ENCODE results near the gene SLC2A10.

Gene SLC2A10

GRCh38 chr20:46682063-46682821, 27.2 kb upstream of the SLC2A10 start:
- DNase-seq (ENCODE audit: low read depth in 2 of 2): no peak

- no peak for DNase-seq (ENCODE audit: low read depth in 2 of 2)
Measured at GRCh38 chr20:46683011-46683667, 26.3 kb upstream of the SLC2A10 start.

GRCh38 chr20:46683668-46683938, 25.8 kb upstream of the SLC2A10 start:
- no peak for DNase-seq (ENCODE audit: low read depth in 2 of 2)

DNA sequence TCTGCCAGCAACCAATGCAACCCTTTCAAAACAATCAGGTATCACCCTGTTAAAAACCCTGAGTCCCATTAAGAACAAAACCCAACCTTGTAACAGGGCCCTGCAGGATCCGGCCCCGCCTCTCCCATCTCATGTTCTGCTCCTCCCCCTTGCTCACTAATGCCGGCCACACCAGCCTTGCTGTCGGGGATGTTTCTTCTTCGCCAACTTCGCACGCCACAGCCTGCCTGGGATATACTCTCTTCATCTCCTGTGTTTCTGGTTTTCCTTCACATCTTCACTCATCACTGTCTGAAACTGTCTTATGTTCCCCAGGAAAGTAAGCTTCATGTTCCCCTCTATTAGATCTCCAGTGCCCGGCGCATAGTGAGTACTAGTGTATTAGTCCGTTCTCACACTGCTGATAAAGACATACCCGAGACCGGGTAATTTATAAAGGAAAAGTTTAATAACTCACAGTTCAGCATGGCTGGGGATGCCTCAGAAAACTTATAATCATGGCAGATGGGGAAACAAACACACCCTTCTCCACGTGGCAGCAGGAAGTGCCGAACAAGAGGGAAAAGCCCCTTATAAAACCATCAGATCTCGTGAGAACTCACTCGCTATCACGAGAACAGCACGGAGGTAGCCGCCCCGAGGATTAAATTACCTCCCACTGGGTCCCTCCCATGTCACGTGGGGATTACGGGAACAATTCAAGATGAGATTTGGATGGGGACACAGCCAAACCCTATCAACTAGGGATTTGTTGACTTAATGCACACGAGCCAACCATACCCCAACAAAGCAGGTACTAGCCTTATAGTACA, 25.3 kb upstream of the SLC2A10 start:
- no peak for DNase-seq (ENCODE audit: low read depth in 2 of 2)

DNA sequence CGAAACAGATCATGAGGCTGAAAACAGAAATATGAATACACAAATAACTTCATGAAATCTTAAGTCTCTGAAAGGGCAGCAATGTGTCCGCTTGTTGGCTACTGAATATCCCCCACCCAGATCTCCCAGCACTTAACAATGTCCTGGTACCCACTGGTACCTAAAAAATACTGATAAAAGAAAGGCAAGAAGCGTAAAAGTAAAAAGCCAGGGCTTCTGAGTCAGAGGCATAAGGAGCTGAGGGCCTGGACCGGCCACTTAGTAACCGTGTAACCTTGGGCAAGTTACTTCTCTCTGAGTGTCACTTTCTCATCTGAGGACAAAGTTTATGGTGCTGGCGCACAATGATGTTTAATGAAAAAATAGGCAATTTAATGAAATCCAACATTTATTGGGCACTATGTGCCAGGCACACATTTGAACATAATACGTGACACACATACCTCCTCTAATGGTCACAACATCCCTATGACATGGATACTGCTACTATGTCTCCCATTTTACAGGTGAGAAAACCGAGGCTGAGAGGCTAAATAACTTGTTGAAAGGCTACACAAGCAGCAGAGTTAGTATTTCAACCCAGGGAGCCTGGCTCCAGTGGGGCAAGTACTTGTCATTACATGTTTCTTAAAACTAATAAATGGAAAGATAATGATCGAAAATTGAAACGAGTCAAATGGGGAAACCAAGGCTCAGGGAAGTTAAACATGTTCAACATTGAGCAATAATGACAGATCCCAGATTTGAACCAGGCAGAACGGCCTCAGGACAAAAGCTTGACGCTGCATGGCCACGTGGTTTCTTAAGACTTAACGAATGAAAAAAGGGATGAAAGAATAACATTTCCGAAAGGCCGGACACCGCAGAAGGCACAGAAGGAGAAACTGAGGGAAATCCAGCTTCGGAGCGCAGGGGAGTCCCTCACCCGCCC, 21.0 kb upstream of the SLC2A10 start:
- no peak for DNase-seq (ENCODE audit: low read depth in 2 of 2)

DNA sequence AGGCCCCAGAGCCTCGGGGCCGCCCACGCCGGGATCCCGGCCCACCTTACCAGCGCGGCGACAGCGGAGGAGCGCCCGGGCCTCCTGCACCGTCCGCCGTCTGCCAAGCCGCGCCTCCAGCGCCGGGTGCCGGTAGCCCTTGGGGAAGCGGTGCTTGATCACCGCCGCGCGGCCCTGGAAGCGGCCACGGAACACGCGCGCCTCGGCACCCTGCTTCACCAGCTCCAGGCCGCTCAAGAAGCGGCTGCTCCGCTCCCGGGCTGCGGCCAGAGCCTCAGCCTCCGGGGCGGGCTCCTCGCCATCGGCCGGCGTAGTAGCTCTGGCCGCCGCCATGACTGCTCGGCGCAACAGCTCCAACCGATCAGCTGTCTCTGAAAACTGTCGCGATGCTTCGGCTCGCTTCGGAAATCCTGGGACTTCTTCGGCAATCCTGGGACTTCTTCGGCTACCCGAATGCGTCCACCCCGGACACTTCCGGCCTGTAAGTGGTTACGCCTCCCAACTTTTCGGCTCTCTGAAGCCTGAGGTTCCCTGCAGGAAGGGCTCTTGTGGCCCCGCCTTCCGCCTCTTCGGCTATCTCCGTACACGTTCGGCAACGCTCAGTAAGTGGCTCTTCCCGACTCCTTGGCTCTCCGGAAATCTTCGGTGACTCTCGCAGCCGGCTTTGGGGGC, 20.2 kb upstream of the SLC2A10 start, which contains the start of gene TP53RK:
Gene TP53RK, minus strand, starts transcription at position 363 of the 672 bp plus-strand sequence. Its CDS starts 30 bp downstream, at position 333.
- peak; percentile 94 to 96 for DNase-seq (ENCODE audit: low read depth in 2 of 2)

GRCh38 chr20:46689754-46690085, 19.7 kb upstream of the SLC2A10 start:
- DNase-seq (ENCODE audit: low read depth in 2 of 2): no peak

DNA sequence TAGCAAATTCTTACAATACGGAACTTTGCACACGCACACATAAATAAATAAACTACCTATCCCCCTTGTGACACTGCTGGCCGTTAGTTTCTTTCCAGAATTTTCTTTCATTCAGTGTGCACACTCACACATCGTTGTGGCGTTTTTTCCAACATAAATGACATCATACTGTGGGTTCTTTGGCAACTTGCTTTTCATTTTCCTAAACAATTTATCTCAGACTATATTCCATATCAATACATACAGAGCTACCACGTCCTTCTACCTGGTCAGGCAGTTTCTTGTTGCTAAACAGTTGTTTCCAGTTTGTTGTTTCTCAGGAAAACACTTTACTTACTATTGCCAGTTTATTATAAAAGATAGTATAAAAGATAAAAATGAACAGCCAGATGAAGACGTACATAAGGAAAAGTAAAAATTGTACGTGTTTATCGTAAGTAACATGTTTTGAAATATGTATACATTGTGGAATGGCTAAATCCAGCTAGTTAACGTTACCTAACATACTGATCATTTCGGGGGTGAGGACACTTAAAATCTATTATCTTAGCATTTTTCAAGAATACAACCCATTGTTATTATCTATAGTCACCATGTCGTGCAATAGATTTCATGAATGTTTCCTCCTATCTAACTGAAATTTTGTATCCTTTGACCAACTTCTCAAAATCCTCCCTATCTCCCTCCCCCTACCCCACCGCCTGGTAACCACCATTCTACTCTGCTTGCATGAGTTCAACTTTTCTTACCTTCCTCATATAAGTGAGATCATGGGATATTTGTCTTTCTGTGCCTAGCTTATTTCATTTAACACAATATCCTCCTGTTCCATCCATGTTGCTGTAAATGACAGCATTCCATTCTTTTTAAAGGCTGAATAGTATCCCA, 19.0 kb upstream of the SLC2A10 start:
- no peak for DNase-seq (ENCODE audit: low read depth in 2 of 2)

- no peak for DNase-seq (ENCODE audit: low read depth in 2 of 2)
Measured at GRCh38 chr20:46691196-46691595, 18.3 kb upstream of the SLC2A10 start.

GRCh38 chr20:46694484-46694883, 15.0 kb upstream of the SLC2A10 start:
- no peak for DNase-seq (ENCODE audit: low read depth in 2 of 2)

DNA sequence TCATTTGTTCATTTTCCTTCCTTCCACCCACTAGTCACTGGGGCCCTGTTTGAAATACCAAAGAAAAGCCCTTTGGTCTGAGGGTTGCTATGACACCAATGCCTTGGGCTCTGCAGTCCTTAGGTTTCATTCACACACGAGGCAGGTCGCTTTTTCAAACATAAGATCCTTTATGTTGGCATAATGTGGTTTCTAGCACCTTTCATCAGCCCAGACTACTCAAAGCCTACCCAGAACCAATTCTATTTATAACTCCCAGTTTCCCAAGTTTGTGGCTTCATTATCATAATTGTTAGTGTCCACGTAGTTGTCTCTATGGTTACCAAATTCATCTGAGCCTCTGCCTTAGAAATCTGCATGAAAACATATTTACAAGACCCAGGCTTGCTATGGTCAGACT, 13.6 kb upstream of the SLC2A10 start:
- no peak for DNase-seq (ENCODE audit: low read depth in 2 of 2)

- no peak for DNase-seq (ENCODE audit: low read depth in 2 of 2)
Measured at GRCh38 chr20:46696791-46697279, 12.6 kb upstream of the SLC2A10 start.

DNA sequence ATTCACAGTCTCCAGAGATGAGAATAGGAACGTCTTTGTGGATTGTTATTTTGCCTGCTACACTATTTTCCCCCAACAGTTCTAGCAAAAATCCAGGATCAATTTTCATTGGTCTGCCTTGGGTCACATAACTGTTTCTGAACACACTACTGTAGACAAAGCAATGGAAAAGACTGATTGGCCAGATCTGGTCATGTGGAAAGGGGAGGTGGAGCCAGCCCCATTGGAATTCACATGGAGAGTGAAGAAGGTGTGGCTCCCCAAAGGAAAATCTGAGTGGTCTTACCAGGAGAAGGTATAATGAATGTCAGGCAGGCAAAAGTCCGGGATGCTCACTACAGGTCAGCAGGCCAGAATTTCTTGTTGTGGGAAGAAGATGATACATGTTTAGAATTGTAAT, 10.7 kb upstream of the SLC2A10 start:
- no peak for DNase-seq (ENCODE audit: low read depth in 2 of 2)

GRCh38 chr20:46699651-46700359, 9.6 kb upstream of the SLC2A10 start:
- DNase-seq (ENCODE audit: low read depth in 2 of 2): no peak

DNA sequence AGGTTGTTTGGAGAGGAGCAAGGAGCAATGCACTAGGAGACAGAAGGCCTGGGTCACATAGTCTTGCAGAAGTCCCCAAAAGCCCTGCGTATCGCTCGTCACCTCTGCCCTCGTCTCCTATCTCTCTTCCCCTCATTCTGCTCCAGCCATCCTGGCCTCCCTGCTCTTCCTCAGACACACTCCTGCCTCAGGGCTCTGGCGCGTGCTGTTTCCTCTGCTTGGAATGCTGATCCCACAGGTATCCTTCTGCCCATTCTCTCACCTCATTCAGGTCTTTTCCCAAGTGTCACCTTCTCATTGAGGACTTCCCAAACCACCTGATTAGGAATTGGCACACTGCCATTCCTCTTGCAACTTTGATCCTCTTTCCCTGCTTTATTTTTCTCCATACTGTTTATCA, 9.0 kb upstream of the SLC2A10 start:
- DNase-seq (ENCODE audit: low read depth in 2 of 2): no peak

DNA sequence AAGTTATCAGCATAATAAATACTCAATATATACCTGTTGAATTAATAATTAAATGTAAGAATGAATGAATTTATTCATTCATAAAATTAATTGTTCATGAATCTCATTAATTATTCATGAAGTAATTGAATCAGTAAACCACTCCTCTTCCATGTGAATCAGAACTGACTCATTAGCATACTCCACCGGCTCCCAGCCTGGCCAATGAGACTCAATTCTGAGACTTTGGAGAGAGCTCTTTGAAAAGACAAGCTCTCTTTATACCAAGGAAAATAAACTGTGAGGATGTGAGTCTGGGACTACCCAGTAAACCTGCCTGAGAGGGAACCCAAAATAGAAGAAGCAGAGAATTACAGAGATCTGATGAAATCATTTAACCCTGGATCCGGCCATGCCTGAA, 8.4 kb upstream of the SLC2A10 start:
- no peak for DNase-seq (ENCODE audit: low read depth in 2 of 2)

- DNase-seq (ENCODE audit: low read depth in 2 of 2): no peak
Measured at GRCh38 chr20:46701556-46701955, 7.9 kb upstream of the SLC2A10 start.

DNA sequence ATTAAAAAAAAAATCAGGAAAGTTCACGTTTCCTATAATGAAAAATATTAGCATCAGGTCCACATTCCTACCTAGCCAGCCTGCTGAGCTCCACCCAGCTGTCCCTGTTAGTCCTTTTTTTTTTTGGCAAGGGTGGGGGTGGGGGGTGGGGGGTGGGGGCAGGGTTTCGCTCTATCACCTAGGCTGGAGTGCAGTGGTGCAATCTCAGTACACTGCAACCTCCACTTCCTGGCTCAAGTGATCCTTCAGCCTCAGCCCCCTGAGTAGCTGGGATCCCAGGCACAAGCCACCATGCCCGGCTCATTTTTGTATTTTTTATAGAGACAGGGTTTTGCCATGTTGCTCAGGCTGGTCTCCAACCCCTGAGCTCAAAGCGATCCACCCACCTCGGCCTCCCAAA, 7.5 kb upstream of the SLC2A10 start:
- no peak for DNase-seq (ENCODE audit: low read depth in 2 of 2)

DNA sequence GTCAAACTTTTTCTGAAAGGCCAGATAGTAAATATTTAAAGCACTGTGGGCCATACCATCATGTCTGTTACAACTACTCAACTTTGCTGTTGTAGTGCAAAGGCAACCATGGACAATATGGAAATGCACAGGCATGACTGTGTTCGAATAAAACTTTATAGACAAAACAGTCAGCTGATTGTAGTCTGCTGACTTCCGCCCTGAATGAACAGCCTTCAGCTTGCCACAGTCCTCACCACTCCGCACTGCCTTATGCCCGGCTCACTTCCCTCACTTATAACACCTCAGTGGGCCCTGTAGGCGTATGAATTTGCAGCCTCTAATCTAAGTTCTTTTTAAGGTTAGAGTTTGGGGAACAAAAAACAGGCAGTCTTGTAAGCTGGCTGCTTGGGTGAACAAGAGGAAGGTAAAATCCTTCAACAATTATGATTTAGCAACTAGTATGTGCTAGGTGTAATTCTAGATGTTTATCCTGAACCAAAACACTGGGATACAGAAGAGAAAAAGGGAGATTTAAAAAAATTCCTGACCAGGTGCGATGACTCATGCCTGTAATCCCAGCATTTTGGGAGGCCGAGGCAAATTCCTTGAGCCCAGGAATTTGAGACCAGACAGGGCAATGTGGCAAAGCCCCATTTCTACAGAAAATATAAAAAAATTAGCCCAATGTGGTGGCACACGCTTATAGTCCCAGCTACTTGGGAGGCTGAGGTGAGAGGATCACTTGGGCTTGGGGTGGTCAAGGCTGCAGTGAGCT, 6.8 kb upstream of the SLC2A10 start:
- DNase-seq (ENCODE audit: low read depth in 2 of 2): no peak
